Stomach smooth muscle (tissue), 2 donors: ENCODE measurements around the gene GOSR2.

Experiments used
- H3K27ac ChIP-seq: one replicate; pipeline ENCODE4 v1.7.0; 2013; ENCODE audit warnings: mild to moderate bottlenecking, low read length, inconsistent platforms
- H3K27me3 ChIP-seq, 2 donors: one replicate each; pipeline ENCODE4 v1.7.0; 2013; ENCODE audit warnings: low read length in 2 of 2; ENCODE audit not compliant: insufficient read depth in 2 of 2, control insufficient read depth in 1 of 2
- H3K36me3 ChIP-seq, 2 donors: one replicate each; pipeline ENCODE4 v1.7.0; 2013; ENCODE audit warnings: low read length in 2 of 2; ENCODE audit not compliant: control insufficient read depth in 2 of 2, insufficient read depth in 2 of 2
- H3K4me1 ChIP-seq: one replicate; pipeline ENCODE4 v1.7.0; 2013; ENCODE audit warnings: low read length; ENCODE audit not compliant: control insufficient read depth, insufficient read depth
- H3K4me3 ChIP-seq, 2 donors: one replicate each; pipeline ENCODE4 v1.7.0; 2013; ENCODE audit warnings: low read length in 2 of 2
- H3K9ac ChIP-seq, 2 donors: one replicate each; pipeline ENCODE4 v1.7.0; 2013; ENCODE audit warnings: low read length in 2 of 2, mild to moderate bottlenecking in 1 of 2
- H3K9me3 ChIP-seq, 2 donors: one replicate each; pipeline ENCODE4 v1.7.0; 2013; ENCODE audit warnings: low read length in 2 of 2; ENCODE audit not compliant: control insufficient read depth in 2 of 2
- donor health status: healthy.
- donor health status: Pancreatic carcinoma.

The GOSR2 gene

GRCh38 chr17:46892192-46892703 is 30.7 kb upstream of the GOSR2 start:
- no peaks in the 10 kb centered on the region for H3K9me3 ChIP-seq
- peaks cover 14 to 39% of the 10 kb centered on the region in 2 donors for H3K27me3 ChIP-seq
- H3K4me1 ChIP-seq: no peaks in the 10 kb centered on the region
- no peak overlapping the region for H3K9ac ChIP-seq
- no peak overlapping the region for H3K4me3 ChIP-seq
- no peak overlapping the region for H3K27ac ChIP-seq
- H3K36me3 ChIP-seq: no peaks in the 10 kb centered on the region

GRCh38 chr17:46894024-46894423 is 28.9 kb upstream of the GOSR2 start:
- Histone ChIP-seq H3K27ac (no peak overlapping the region), H3K36me3 (no peaks in the 10 kb centered on the region), H3K4me1 (no peaks in the 10 kb centered on the region), H3K9me3 (peaks cover 4 to 5% of the 10 kb centered on the region in 2 donors), H3K27me3 (peaks cover 14 to 39% of the 10 kb centered on the region in 2 donors), H3K9ac (no peak overlapping the region), H3K4me3 (no peak overlapping the region)

- Histone ChIP-seq H3K36me3 (no peaks in the 10 kb centered on the region), H3K9me3 (peaks cover 4 to 5% of the 10 kb centered on the region in 2 donors), H3K4me1 (no peaks in the 10 kb centered on the region), H3K27me3 (peaks cover 12 to 39% of the 10 kb centered on the region in 2 donors), H3K4me3 (no peak overlapping the region), H3K27ac (no peak overlapping the region), H3K9ac (no peak overlapping the region)
Observed at GRCh38 chr17:46894476-46895151, 28.3 kb upstream of the GOSR2 start.

GRCh38 chr17:46895171-46895570 is 27.8 kb upstream of the GOSR2 start:
- Histone ChIP-seq H3K27ac (no peak overlapping the region), H3K9ac (no peak overlapping the region)

GRCh38 chr17:46896991-46897390 is 26.0 kb upstream of the GOSR2 start:
- no peaks in the 10 kb centered on the region for H3K4me1 ChIP-seq
- H3K27ac ChIP-seq: no peak overlapping the region
- H3K9me3 ChIP-seq: peaks cover 4 to 5% of the 10 kb centered on the region in 2 donors
- peaks cover 12 to 30% of the 10 kb centered on the region in 2 donors for H3K27me3 ChIP-seq
- no peak overlapping the region for H3K9ac ChIP-seq
- H3K4me3 ChIP-seq: no peak overlapping the region
- no peaks in the 10 kb centered on the region for H3K36me3 ChIP-seq

More at GRCh38 chr17:46895171-46895570, 27.8 kb upstream of the GOSR2 start:
- no peaks in the 10 kb centered on the region for H3K4me1 ChIP-seq
- H3K36me3 ChIP-seq: no peaks in the 10 kb centered on the region
- H3K9me3 ChIP-seq: peaks cover 4 to 5% of the 10 kb centered on the region in 2 donors
- H3K4me3 ChIP-seq: no peak overlapping the region
- peaks cover 12 to 39% of the 10 kb centered on the region in 2 donors for H3K27me3 ChIP-seq

- H3K36me3 ChIP-seq: no peaks in the 10 kb centered on the region
- H3K27ac ChIP-seq: no peak overlapping the region
- H3K9me3 ChIP-seq: peaks cover 4 to 5% of the 10 kb centered on the region in 2 donors
- H3K9ac ChIP-seq: no peak overlapping the region
- no peak overlapping the region for H3K4me3 ChIP-seq
- peaks cover 8 to 28% of the 10 kb centered on the region in 2 donors for H3K27me3 ChIP-seq
- H3K4me1 ChIP-seq: no peaks in the 10 kb centered on the region
Observed at GRCh38 chr17:46898364-46898763, 24.6 kb upstream of the GOSR2 start.

GRCh38 chr17:46898860-46899259 is 24.1 kb upstream of the GOSR2 start:
- H3K9ac ChIP-seq: no peak overlapping the region
- no peak overlapping the region for H3K4me3 ChIP-seq
- H3K9me3 ChIP-seq: peaks cover 4 to 5% of the 10 kb centered on the region in 2 donors
- no peaks in the 10 kb centered on the region for H3K4me1 ChIP-seq
- no peaks in the 10 kb centered on the region for H3K36me3 ChIP-seq
- no peak overlapping the region for H3K27ac ChIP-seq
- peaks cover 7 to 24% of the 10 kb centered on the region in 2 donors for H3K27me3 ChIP-seq

- H3K36me3 ChIP-seq: no peaks in the 10 kb centered on the region
- no peaks in the 10 kb centered on the region for H3K4me1 ChIP-seq
- H3K27ac ChIP-seq: no peak overlapping the region
- no peak overlapping the region for H3K9ac ChIP-seq
- H3K9me3 ChIP-seq: peaks cover 4 to 5% of the 10 kb centered on the region in 2 donors
- H3K27me3 ChIP-seq: peaks cover 0 to 10% of the 10 kb centered on the region in 2 donors
- no peak overlapping the region for H3K4me3 ChIP-seq
Observed at GRCh38 chr17:46901291-46901690, 21.7 kb upstream of the GOSR2 start.

- peaks cover 0 to 7% of the 10 kb centered on the region in 2 donors for H3K27me3 ChIP-seq
- H3K36me3 ChIP-seq: no peaks in the 10 kb centered on the region
- H3K9ac ChIP-seq: no peak overlapping the region
- no peaks in the 10 kb centered on the region for H3K4me1 ChIP-seq
- H3K27ac ChIP-seq: no peak overlapping the region
- no peaks in the 10 kb centered on the region for H3K9me3 ChIP-seq
- no peak overlapping the region for H3K4me3 ChIP-seq
Observed at GRCh38 chr17:46903762-46904672, 18.9 kb upstream of the GOSR2 start.

- no peaks in the 10 kb centered on the region for H3K9me3 ChIP-seq
- no peaks in the 10 kb centered on the region for H3K36me3 ChIP-seq
- no peak overlapping the region for H3K27ac ChIP-seq
- no peaks in the 10 kb centered on the region for H3K4me1 ChIP-seq
- H3K9ac ChIP-seq: no peak overlapping the region
- H3K4me3 ChIP-seq: no peak overlapping the region
- H3K27me3 ChIP-seq: peaks cover 0 to 9% of the 10 kb centered on the region in 2 donors
Observed at GRCh38 chr17:46908068-46908737, 14.8 kb upstream of the GOSR2 start.
